NCI-H2227 (cell line): ENCODE data around the gene ADAMTS16.

Experiments used
- DNase-seq: peaks from one replicate; lab custom pipeline; 2025; ENCODE audit not compliant: unreplicated experiment; lab: John Stamatoyannopoulos, UW

Gene ADAMTS16

DNA sequence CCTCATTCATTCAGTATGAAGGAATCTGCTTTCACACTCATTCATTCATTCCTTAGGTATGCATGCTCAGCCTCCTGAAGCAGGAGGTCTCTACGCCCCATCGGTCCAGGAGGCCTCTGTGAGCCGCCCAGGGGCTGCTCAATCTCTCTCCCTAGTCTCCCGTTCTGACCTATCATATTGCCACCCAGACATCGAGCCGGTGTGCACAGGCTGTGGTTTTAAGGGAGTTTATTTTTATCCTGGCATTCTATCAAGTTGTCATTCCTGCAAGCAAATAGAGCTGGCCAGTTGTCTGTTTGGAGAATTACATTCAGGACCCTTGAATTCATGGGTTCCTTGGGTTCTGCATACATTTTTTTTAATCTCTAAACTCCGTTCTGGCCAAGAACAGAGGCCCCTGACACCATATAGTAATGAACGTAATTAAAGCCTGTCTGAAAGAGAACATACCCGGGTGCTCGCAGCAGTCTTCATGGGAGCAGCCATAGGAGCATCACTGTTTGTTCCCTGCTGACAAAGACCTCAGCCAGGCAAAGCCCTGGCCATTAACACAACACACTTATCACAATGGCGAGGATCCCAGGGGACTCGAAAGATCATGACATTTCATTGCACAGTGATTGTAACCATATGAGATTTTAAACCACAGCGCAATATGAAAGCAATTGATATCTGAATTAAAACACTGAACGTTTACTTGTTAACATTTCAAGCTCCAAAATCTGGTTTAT lies 80.9 kb downstream of the ADAMTS16 start:
- DNase-seq, result no peak

DNA sequence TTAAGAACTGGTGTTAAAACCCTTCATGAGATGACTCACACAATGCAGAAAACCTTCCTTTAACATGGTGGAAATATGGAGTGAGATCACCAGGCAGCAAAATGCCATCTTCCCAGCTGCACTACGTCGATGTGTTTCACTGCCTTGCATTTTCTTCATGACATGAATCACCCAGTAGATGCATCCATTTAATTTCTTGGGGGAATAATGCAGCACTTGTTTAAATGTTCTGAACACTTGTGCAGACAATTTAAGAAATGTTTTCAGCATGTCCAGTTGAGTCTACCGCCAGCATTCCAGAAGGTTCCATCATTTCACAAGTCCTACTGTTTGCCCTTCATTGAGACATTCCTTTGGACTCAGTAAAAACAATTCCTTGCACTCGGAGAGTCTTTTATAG lies 81.6 kb downstream of the ADAMTS16 start:
- DNase-seq, result no peak

DNA sequence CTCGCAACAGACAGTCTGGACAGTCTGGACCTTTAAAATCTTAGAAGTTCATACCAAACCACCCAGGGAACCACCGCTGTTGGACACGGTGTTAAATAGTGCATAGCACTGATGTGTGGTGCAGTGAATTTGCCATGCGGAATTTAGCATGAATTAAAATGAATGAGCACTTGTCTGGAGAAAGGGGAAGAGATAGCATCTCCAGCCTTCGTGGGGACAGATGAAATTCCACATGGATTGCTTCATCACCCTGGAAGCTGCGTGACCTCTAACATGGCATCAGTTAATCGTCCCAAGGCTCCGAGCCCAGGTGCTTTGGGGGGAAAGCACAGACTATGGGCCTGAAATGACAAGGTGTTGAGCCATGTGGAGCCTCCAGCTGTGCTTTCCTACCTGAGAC lies 91.4 kb downstream of the ADAMTS16 start:
- DNase-seq, result no peak

DNA sequence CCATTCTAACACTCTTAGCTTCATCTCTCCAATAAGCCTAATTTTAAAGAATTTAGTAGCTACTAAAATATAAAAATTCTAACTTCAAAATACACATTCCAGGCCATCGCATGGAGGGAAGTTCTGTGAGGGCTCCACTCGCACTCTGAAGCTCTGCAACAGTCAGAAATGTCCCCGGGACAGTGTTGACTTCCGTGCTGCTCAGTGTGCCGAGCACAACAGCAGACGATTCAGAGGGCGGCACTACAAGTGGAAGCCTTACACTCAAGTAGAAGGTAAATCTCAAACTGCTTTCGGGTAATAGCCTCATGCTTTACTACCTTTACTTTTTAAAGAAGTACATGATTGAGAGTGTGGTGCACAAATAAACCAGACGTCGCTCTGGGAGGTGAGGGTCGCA lies 94.8 kb downstream of the ADAMTS16 start:
- no peak for DNase-seq

- DNase-seq, result no peak
These were observed 95.6 kb downstream of the ADAMTS16 start for GRCh38 chr5:5235685-5236084.

GRCh38 chr5:5239191-5239590 lies 99.1 kb downstream of the ADAMTS16 start:
- DNase-seq, result no peak

DNA sequence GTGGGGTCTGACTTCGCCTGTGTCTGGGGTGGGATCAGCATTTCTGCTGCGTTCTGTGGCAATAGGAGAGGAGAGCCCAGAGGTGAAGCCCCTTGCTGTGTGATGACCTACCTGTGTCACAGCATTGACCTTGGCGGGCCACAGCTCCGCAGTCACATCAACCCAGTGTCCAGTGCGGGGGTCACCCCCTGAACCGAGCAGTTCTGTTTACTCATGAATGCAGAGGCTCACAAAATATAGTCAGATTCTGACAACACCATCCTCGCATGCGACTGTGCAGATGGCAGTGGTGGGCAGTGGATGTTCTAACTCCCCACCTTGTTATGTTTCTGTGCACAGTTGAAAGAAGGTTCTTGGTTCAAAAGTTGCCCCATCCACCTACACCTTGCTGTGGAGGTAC lies 100.1 kb downstream of the ADAMTS16 start:
- DNase-seq, result no peak

DNA sequence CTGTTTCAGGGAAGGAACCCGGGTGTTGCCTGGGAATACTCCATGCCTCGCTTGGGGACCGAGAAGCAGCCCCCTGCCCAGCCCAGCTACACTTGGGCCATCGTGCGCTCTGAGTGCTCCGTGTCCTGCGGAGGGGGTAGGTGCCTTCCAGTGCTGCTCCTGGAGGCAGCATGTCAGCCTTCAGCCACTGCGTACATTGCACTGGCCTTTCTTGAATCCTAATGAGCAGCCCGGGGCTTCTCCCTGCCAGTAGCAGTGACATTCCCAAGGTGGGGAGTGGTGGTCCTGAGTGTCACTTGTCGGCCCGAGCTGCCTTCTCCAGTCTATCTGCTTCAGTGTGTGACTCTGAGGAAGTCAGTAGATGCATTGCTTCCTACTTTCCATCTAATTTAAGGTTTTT lies 101.9 kb downstream of the ADAMTS16 start:
- no peak for DNase-seq

DNA sequence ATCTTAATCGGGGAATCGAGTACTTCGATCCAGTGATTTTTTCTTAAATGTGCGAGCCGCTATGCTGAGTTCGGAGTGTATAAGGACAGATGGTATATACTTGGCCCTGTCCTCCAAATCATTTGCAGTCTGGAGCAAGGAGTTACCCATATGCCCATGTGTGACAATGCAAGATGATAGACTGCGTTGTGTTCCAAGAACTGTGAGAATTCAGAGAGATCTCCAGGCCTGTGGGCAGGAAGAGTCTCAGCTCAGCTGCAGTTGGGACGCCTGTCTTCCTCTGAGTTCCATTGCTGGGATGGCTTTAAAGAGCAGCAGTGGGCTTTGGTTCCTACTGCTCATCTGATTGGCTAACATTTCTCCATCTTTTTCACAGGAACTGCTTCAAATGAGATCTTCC lies 106.6 kb downstream of the ADAMTS16 start:
- no peak for DNase-seq

DNA sequence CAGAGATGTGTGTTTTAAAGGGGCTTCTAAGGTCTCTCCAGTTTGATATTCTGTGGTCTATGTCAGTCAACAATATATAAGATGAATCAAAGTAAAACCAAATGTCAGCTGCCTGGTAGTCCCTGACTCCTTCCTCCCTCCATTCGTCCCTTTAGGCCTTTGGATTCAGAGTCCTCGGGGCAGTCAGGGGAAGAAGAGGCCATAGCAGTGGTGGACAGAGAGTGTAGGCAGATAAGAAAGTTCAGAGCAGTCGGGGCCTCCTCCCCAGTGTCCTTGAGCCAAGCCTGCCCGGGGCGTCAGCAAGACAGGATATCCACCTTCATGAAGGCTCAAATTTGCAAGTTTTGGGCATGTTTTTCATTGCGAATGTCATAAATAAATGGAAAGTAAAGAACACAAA lies 110.6 kb downstream of the ADAMTS16 start:
- no peak for DNase-seq

DNA sequence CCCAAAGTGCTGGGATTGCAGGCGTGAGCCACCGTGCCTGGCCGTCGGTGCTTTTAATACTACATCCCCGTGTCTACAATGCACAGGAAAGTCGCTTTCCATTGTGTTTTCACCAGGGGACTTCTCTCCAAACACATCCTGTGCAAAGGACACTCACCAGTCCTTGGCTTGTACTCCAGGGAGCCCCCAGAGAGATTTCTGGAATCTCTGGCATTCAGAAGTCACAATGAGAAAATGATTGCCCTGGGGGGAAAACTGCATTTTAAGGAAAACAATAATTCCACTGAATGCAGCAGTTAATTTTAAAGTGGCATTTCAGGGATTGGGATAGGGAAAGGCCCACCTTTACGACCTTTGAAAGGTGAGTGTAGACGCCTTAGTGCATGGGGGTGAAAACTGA lies 112.0 kb downstream of the ADAMTS16 start:
- DNase-seq, result no peak

DNA sequence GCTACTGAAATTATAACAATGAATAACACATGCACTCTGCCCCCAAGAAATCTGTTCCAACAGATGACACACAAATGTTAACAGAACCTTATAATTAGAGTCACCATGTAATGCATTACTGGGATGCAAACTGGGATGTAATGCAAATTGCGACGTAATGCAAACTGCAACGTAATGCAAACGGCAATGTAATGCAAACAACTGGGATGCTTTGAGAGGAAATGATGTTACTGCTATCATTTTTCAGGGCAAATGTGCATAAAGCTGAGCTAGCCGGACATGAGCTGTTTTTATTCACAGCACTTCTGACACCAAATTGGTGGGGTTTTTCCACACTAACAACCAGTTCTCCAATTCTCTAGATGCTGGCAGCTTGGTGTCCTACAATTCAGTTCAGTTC lies 117.2 kb downstream of the ADAMTS16 start:
- no peak for DNase-seq

- DNase-seq, result no peak
These were observed 118.4 kb downstream of the ADAMTS16 start for GRCh38 chr5:5258564-5258963.

DNA sequence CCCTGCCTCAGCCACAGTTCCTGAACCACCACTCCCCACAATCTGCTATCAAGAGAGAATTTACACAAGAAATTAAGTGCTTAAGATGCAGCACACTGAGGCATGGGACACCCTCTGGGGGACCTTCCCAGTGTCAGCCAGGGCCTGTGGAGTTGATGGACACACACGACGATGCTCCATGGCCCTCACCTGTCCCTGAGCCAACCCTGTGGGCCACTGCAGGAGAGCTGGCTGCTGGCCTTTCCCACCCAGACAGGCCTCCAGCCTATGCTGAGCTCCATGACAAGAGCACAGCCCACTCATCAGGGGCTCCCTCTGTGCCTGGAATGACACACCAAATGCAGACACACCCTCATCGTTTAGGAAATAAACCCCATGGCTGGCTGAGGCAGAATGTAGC lies 124.6 kb downstream of the ADAMTS16 start:
- no peak for DNase-seq

DNA sequence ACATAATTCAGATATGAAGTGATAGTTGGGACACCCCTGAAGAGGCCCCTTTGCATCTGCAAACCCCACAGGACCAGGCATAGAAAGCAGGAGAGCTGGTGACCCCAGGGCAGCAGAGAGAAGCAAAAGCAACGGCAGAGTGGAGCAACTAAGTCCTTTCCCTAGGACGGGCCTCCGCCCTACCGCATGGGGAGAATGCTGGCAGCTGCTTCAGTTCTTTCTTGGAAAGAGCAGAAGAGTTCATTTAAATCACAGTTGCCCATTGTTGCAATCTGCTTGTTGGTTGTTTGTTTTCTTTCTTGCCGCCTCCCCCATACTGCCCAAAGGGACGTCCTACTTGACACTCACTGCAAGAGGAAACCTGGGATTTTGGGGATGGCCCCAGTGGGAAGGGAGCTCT lies 126.2 kb downstream of the ADAMTS16 start:
- DNase-seq, result no peak

DNA sequence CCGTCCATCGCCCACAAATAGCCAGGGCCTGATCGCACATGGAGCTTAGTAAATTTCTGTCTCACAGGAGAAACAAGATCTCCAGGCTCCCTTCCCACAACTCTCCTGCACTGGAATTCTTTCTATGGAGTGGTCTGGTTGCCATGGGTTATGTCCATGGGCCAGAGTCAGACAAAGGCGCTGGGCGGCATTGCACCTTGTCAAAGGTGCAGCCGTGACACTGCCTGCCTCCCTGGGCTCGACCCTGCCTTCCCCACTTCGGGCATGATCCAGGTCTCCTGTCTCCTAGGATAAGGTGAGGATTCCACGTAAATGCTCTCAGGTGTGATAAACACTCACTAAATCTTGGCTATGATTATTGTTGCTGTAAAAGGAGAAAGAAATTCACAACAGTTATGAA lies 130.0 kb downstream of the ADAMTS16 start:
- DNase-seq, result no peak

GRCh38 chr5:5270958-5271785 lies 131.0 kb downstream of the ADAMTS16 start:
- DNase-seq, result peak; percentile 53

DNA sequence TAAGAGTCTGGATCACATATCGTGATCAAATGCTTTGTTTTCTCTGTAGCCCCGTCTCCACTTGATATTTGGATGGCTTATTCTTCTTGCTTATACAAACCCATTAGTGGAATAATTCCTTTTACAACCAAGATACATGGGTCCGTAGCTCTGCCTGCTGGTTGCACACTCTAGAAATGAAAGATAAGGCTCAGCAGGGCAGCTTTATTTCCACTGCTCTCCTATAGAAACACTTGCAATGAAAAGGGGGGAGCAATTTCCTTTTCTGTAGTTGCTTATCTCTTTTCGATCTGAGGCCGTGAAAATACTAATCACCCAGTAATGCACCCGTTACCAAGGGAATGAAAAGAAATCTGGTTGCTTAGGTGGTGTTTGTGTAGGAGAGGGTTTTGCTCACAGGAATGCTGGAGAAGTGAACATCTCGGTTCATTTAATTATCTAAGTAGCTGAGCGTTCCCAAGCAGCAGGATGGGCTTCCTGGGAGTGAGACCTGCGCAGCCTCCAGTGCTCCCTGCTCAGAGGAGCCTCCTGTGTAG lies 131.7 kb downstream of the ADAMTS16 start:
- no peak for DNase-seq

GRCh38 chr5:5273398-5273797 lies 133.3 kb downstream of the ADAMTS16 start:
- DNase-seq, result no peak

DNA sequence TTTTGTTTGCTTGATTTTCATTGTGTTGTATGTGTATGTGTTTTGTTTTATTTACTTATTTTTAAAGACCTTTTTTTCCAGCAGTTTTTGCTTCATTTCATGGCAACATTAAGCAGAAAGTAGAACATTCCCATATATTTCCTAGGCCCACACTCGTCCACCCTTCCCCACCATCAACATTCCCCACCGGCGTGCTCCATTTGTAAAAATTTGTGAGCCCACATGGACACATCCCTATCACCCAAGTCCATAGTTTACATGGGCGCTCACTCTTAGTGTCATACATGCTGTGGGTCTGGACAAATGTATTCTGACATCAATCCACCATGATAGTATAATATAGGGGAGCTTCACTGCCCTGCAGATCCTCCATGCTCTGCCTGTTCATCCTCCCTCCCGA lies 133.8 kb downstream of the ADAMTS16 start:
- DNase-seq, result no peak

DNA sequence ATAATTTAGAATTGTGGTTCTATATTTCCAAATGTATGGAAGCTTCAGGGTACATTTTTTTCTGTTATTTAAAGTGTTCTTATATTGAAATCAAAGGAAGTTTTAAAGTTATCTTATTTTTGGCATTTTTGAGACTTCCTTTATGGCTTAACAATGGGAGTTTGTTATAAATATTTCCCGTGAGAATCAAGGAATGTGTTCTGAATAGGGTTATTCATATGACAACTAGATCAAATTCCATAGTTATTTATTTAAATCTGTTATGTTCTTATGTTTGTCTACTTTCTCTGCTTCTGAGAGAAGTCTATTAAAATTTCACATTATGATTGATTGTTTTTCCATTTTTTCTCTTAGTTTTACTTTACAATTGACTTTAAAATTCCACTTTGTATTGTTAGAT lies 135.1 kb downstream of the ADAMTS16 start:
- DNase-seq, result no peak

GRCh38 chr5:5276430-5276829 lies 136.3 kb downstream of the ADAMTS16 start:
- no peak for DNase-seq
